Measurements from ENCODE around the gene TTC33. TPM values are rescaled to one million over a fixed set of nuclear protein-coding genes. Genes with fewer than 3 reads are reported as not detected.
"Not testable (repeated sequence)": the region's sequence is repeated elsewhere in the genome, so short reads cannot be mapped to it uniquely, and the experiment has no call there.

Gene TTC33
- polyA plus RNA-seq, 3 donors, result 3.6 to 5.3 (median 4.9) TPM

GRCh38 chr5:40734986-40735385, 20.8 kb downstream of the TTC33 start:
- H3K27ac ChIP-seq (ENCODE audit: low read depth, low read length), result no peak overlapping the region
- 37 to 78% (median 61%) methylated on average over 2 of the region's 2 CpGs for WGBS, 3 donors

GRCh38 chr5:40733879-40734563, 21.7 kb downstream of the TTC33 start:
- H3K27ac ChIP-seq (ENCODE audit: low read depth, low read length), result no peak overlapping the region
- WGBS, 3 donors, result 14 to 42% (median 34%) methylated on average over 3 of the region's 3 CpGs

- no peak overlapping the region for H3K27ac ChIP-seq (ENCODE audit: low read depth, low read length)
- WGBS, 3 donors, result 53 to 86% (median 78%) methylated on average over 2 of the region's 2 CpGs
These were observed 22.3 kb downstream of the TTC33 start for GRCh38 chr5:40733434-40733833.

GRCh38 chr5:40722497-40722911, 33.3 kb downstream of the TTC33 start:
- H3K27ac ChIP-seq (ENCODE audit: low read depth, low read length), result not testable (repeated sequence)
- 93 to 95% (median 95%) methylated on average over 26 to 37 of the region's 37 CpGs for WGBS, 3 donors

- H3K27ac ChIP-seq (ENCODE audit: low read depth, low read length), result no peak overlapping the region
These were observed 35.7 kb downstream of the TTC33 start for GRCh38 chr5:40720069-40720468.

- no peak overlapping the region for H3K27ac ChIP-seq (ENCODE audit: low read depth, low read length)
These were observed 38.5 kb downstream of the TTC33 start for GRCh38 chr5:40717281-40717680.

- H3K27ac ChIP-seq (ENCODE audit: low read depth, low read length), result no peak overlapping the region
- 92 to 99% (median 99%) methylated on average over 2 of the region's 2 CpGs for WGBS, 3 donors
These were observed 39.2 kb downstream of the TTC33 start for GRCh38 chr5:40716590-40716989.

GRCh38 chr5:40716000-40716399, 39.8 kb downstream of the TTC33 start:
- H3K27ac ChIP-seq (ENCODE audit: low read depth, low read length), result no peak overlapping the region
- 36 to 70% (median 39%) methylated on average over 2 of the region's 2 CpGs for WGBS, 3 donors

- H3K27ac ChIP-seq (ENCODE audit: low read depth, low read length), result no peak overlapping the region
These were observed 41.8 kb downstream of the TTC33 start for GRCh38 chr5:40714001-40714400.

- not testable (repeated sequence) for H3K27ac ChIP-seq (ENCODE audit: low read depth, low read length)
These were observed 45.2 kb downstream of the TTC33 start for GRCh38 chr5:40710575-40710974.

- WGBS, 3 donors, result 98 to 100% (median 100%) methylated on average over 1 of the region's 1 CpG
- not testable (repeated sequence) for H3K27ac ChIP-seq (ENCODE audit: low read depth, low read length)
These were observed 50.3 kb downstream of the TTC33 start for GRCh38 chr5:40705484-40705883.

- H3K27ac ChIP-seq (ENCODE audit: low read depth, low read length), result not testable (repeated sequence)
These were observed 53.7 kb downstream of the TTC33 start for GRCh38 chr5:40702027-40702426.

GRCh38 chr5:40700116-40700782, 55.5 kb downstream of the TTC33 start:
- H3K27ac ChIP-seq (ENCODE audit: low read depth, low read length), result no peak overlapping the region
- 88 to 95% (median 92%) methylated on average over 5 of the region's 5 CpGs for WGBS, 3 donors

- no peak overlapping the region for H3K27ac ChIP-seq (ENCODE audit: low read depth, low read length)
These were observed 61.3 kb downstream of the TTC33 start for GRCh38 chr5:40694433-40694832.

- H3K27ac ChIP-seq (ENCODE audit: low read depth, low read length), result no peak overlapping the region
- 92 to 98% (median 95%) methylated on average over 9 of the region's 9 CpGs for WGBS, 3 donors
These were observed 63.9 kb downstream of the TTC33 start for GRCh38 chr5:40691894-40692293.

- H3K27ac ChIP-seq (ENCODE audit: low read depth, low read length), result no peak overlapping the region
- WGBS, 3 donors, result 55 to 65% (median 63%) methylated on average over 3 of the region's 3 CpGs
These were observed 65.5 kb downstream of the TTC33 start for GRCh38 chr5:40690267-40690666.

- 20 to 26% (median 25%) methylated on average over 3 of the region's 3 CpGs for WGBS, 3 donors
- H3K27ac ChIP-seq (ENCODE audit: low read depth, low read length), result no peak overlapping the region
These were observed 66.3 kb downstream of the TTC33 start for GRCh38 chr5:40689438-40689837.

GRCh38 chr5:40688996-40689395, 66.8 kb downstream of the TTC33 start:
- H3K27ac ChIP-seq (ENCODE audit: low read depth, low read length), result no peak overlapping the region

- H3K27ac ChIP-seq (ENCODE audit: low read depth, low read length), result no peak overlapping the region
- 1% methylated on average over 8 of the region's 8 CpGs for WGBS, 3 donors
These were observed 67.5 kb downstream of the TTC33 start for GRCh38 chr5:40688127-40688761.

- H3K27ac ChIP-seq (ENCODE audit: low read depth, low read length), result no peak overlapping the region
- WGBS, 3 donors, result 48 to 73% (median 61%) methylated on average over 7 of the region's 7 CpGs
These were observed 68.4 kb downstream of the TTC33 start for GRCh38 chr5:40687321-40687720.
